Urinary bladder (tissue), 4 donors: ENCODE data around the gene GATD1. TPM values are rescaled to one million over a fixed set of nuclear protein-coding genes. Genes with fewer than 3 reads are reported as not detected.
A peak's percentile ranks its signal among the peaks of the same experiment; 100 is the strongest.
"Not testable (repeated sequence)": the region's sequence is repeated elsewhere in the genome, so short reads cannot be mapped to it uniquely, and the experiment has no call there.

ENCODE experiments used
- DNase-seq: peaks from one replicate; pipeline ENCODE4 v3.0.0-alpha.2; 2015; ENCODE audit errors: extremely low spot score
- H3K27ac ChIP-seq: one replicate; pipeline ENCODE4 v1.5.1; 2013; ENCODE audit warnings: low read depth, mild to moderate bottlenecking, moderate library complexity
- H3K36me3 ChIP-seq: one replicate; pipeline ENCODE4 v1.6.1; 2013; ENCODE audit warnings: mild to moderate bottlenecking, moderate library complexity; ENCODE audit not compliant: insufficient read depth
- H3K4me1 ChIP-seq: one replicate; pipeline ENCODE4 v1.6.1; 2013; ENCODE audit warnings: mild to moderate bottlenecking, moderate library complexity; ENCODE audit not compliant: insufficient read depth
- H3K4me3 ChIP-seq: one replicate; pipeline ENCODE4 v1.5.1; 2013; ENCODE audit warnings: low read depth, low read length
- WGBS: extraction: QIAGEN DNeasy Blood & Tissue Kit; methylation state at CpG from one replicate; pipeline ENCODE4 v1.1.7; 2013; 5-methylcytosine and 5-hydroxymethylcytosine counted together
- polyA plus RNA-seq: library from polyadenylated mRNA; stranded (reverse); fragments of 200-250 nt; gene quantifications from one replicate; pipeline ENCODE4 v1.2.3, GENCODE V29; 2013
- total RNA-seq: library from RNA; depleted of rRNA; stranded (reverse); fragments of >200 nt; gene quantifications from one replicate; pipeline ENCODE4 v1.2.3, GENCODE V29; 2014
- donor health status: healthy with polysubstance abuse.
- donor health status: healthy.

GATD1 gene
- total and polyA plus RNA-seq, 2 donors: 26.4 to 43.3 TPM

- no peaks in the 10 kb centered on the region for H3K4me1 ChIP-seq
- no peak for DNase-seq
- 56% methylated on average over 24 of the region's 24 CpGs for WGBS
- peaks cover 7% of the 10 kb centered on the region for H3K36me3 ChIP-seq
- H3K27ac ChIP-seq: no peak overlapping the region
- H3K4me3 ChIP-seq: no peak overlapping the region
Observed at GRCh38 chr11:763073-763463, 14.2 kb downstream of the GATD1 start.

GRCh38 chr11:762421-763072, 14.7 kb downstream of the GATD1 start:
- Histone ChIP-seq H3K4me1 (no peaks in the 10 kb centered on the region), H3K27ac (no peak overlapping the region), H3K4me3 (no peak overlapping the region), H3K36me3 (peaks cover 7% of the 10 kb centered on the region)
- WGBS: 60% methylated on average over 10 of the region's 10 CpGs
- DNase-seq: no peak

GRCh38 chr11:761526-762108, 15.7 kb downstream of the GATD1 start:
- peaks cover 7% of the 10 kb centered on the region for H3K36me3 ChIP-seq
- 87% methylated on average over 8 of the region's 8 CpGs for WGBS

GRCh38 chr11:760236-760635, 17.1 kb downstream of the GATD1 start:
- Histone ChIP-seq H3K36me3 (peaks cover 4% of the 10 kb centered on the region), H3K27ac (no peak overlapping the region), H3K4me3 (no peak overlapping the region), H3K4me1 (no peaks in the 10 kb centered on the region)
- no peak for DNase-seq

More at GRCh38 chr11:761526-762108, 15.7 kb downstream of the GATD1 start:
- no peak for DNase-seq
- Histone ChIP-seq H3K4me3 (no peak overlapping the region), H3K27ac (no peak overlapping the region), H3K4me1 (no peaks in the 10 kb centered on the region)

- no peak for DNase-seq
- no peak overlapping the region for H3K4me3 ChIP-seq
- H3K27ac ChIP-seq: no peak overlapping the region
- WGBS: 75% methylated on average over 2 of the region's 2 CpGs
- no peaks in the 10 kb centered on the region for H3K4me1 ChIP-seq
- H3K36me3 ChIP-seq: no peaks in the 10 kb centered on the region
Observed at GRCh38 chr11:749731-750130, 27.6 kb downstream of the GATD1 start.

- no peak for DNase-seq
Observed at GRCh38 chr11:748007-748359, 29.3 kb downstream of the GATD1 start.

GRCh38 chr11:747158-748006, 29.9 kb downstream of the GATD1 start, which contains the start of gene TALDO1:
Gene TALDO1 (plus strand): TSS chr11:747464. CDS start chr11:747482, 18 bp downstream.
- no peak for DNase-seq
- no peaks in the 10 kb centered on the region for H3K36me3 ChIP-seq
- peak within 1 kb of the TSS; percentile 63 for H3K27ac ChIP-seq
- WGBS: under 1% methylated on average over 112 of the region's 112 CpGs
- peak within 1 kb of the TSS; percentile 88 for H3K4me3 ChIP-seq
- H3K4me1 ChIP-seq: no peaks in the 10 kb centered on the region

More at GRCh38 chr11:748007-748359, 29.3 kb downstream of the GATD1 start:
- Histone ChIP-seq H3K4me3 (peak overlapping the region; percentile 88), H3K36me3 (no peaks in the 10 kb centered on the region), H3K27ac (no peak overlapping the region), H3K4me1 (no peaks in the 10 kb centered on the region)
- WGBS: 9% methylated on average over 18 of the region's 18 CpGs

- WGBS: 26% methylated on average over 46 of the region's 46 CpGs
- DNase-seq: no peak
Observed at GRCh38 chr11:746289-747157, 30.8 kb downstream of the GATD1 start.

GRCh38 chr11:745428-745827, 31.9 kb downstream of the GATD1 start:
- no peaks in the 10 kb centered on the region for H3K4me1 ChIP-seq

More at GRCh38 chr11:746289-747157, 30.8 kb downstream of the GATD1 start:
- Histone ChIP-seq H3K36me3 (no peaks in the 10 kb centered on the region), H3K27ac (peak overlapping the region; percentile 28), H3K4me1 (no peaks in the 10 kb centered on the region), H3K4me3 (peak overlapping the region; percentile 88)

GRCh38 chr11:742571-743201, 34.6 kb downstream of the GATD1 start:
- H3K4me3 ChIP-seq: no peak overlapping the region
- H3K36me3 ChIP-seq: no peaks in the 10 kb centered on the region
- no peaks in the 10 kb centered on the region for H3K4me1 ChIP-seq
- no peak overlapping the region for H3K27ac ChIP-seq
- WGBS: 97% methylated on average over 4 of the region's 4 CpGs
- DNase-seq: no peak

More at GRCh38 chr11:745428-745827, 31.9 kb downstream of the GATD1 start:
- Histone ChIP-seq H3K27ac (no peak overlapping the region), H3K36me3 (no peaks in the 10 kb centered on the region), H3K4me3 (no peak overlapping the region)
- DNase-seq: no peak
- WGBS: 30% methylated on average over 1 of the region's 1 CpG

GRCh38 chr11:742156-742546, 35.1 kb downstream of the GATD1 start:
- DNase-seq: no peak
- Histone ChIP-seq H3K36me3 (no peaks in the 10 kb centered on the region), H3K4me3 (no peak overlapping the region), H3K27ac (no peak overlapping the region), H3K4me1 (no peaks in the 10 kb centered on the region)
- 90% methylated on average over 3 of the region's 3 CpGs for WGBS

GRCh38 chr11:737899-738298, 39.4 kb downstream of the GATD1 start:
- WGBS: 53% methylated on average over 10 of the region's 10 CpGs
- not testable (repeated sequence) for H3K4me3 ChIP-seq, H3K27ac ChIP-seq, H3K36me3 ChIP-seq, H3K4me1 ChIP-seq, DNase-seq

GRCh38 chr11:737366-737765, 39.9 kb downstream of the GATD1 start:
- H3K4me1 ChIP-seq: no peaks in the 10 kb centered on the region
- H3K27ac ChIP-seq: no peak overlapping the region
- no peak overlapping the region for H3K4me3 ChIP-seq
- no peak for DNase-seq
- 40% methylated on average over 11 of the region's 11 CpGs for WGBS
- H3K36me3 ChIP-seq: no peaks in the 10 kb centered on the region
